ENCODE measurements around the gene FGF10. TPM values are rescaled to one million over a fixed set of nuclear protein-coding genes. Genes with fewer than 3 reads are reported as not detected.

The FGF10 gene
- polyA plus RNA-seq, 2 of the 4 experiments (the other 2 are of a cell fraction) = not detected

- TF ChIP-seq SREBF2 (IDR thresholded peaks at IDR 0.05) (no peak), RAD21 (conservative IDR thresholded peaks at IDR 0.05 in 1 of 2, IDR thresholded peaks at IDR 0.05 in 1 of 2) (no peak)
Observed at GRCh38 chr5:44412286-44412685, 23.1 kb upstream of the FGF10 start (continued).

GRCh38 chr5:44402084-44402483, 12.9 kb upstream of the FGF10 start:
- no peak overlapping the region for H3K27ac ChIP-seq
- no peaks in the 10 kb centered on the region for H3K4me1 ChIP-seq
- TF ChIP-seq POLR2A (IDR thresholded peaks at IDR 0.05; ENCODE audit: low read length) (no peak), ZFP36 (IDR thresholded peaks at IDR 0.05; ENCODE audit: borderline replicate concordance, partially characterized antibody) (no peak), RNF2 (IDR thresholded peaks at IDR 0.05; ENCODE audit: borderline replicate concordance, low read depth) (no peak), EP300 (IDR thresholded peaks at IDR 0.05) (no peak), RARB (CRISPR knock-in tag; IDR thresholded peaks at IDR 0.05) (no peak), CEBPB (IDR thresholded peaks at IDR 0.05) (no peak), ESRRA (IDR thresholded peaks at IDR 0.05; ENCODE audit: borderline replicate concordance, low read length) (no peak)
- WGBS (ENCODE audit: missing lambda C conversion rate) = 0% methylated on average over 2 of the region's 2 CpGs
- ChIA-PET CTCF (no interaction called here), POLR2A (no interaction called here)
- DNase-seq (ENCODE audit: low read depth in 1 of 2, low spot score in 1 of 2) = no peak
- H3K4me3 ChIP-seq = no peak overlapping the region
- FAIRE-seq = no peak
- H3K4me2 ChIP-seq = no peak overlapping the region
- ATAC-seq = no peak
- H3K9me3 ChIP-seq = no peaks in the 10 kb centered on the region

GRCh38 chr5:44401611-44402010, 12.4 kb upstream of the FGF10 start:
- no peak for DNase-seq (ENCODE audit: low read depth in 1 of 2, low spot score in 1 of 2)
- Histone ChIP-seq H3K4me3 (no peak overlapping the region), H3K4me1 (no peaks in the 10 kb centered on the region), H3K4me2 (no peak overlapping the region), H3K27ac (no peak overlapping the region), H3K9me3 (no peaks in the 10 kb centered on the region)
- 4% methylated on average over 4 of the region's 4 CpGs for WGBS (ENCODE audit: missing lambda C conversion rate)
- TF ChIP-seq POLR2AphosphoS2 (conservative IDR thresholded peaks at IDR 0.05; ENCODE audit: low read length) (no peak), CTCF (IDR thresholded peaks at IDR 0.05) (no peak), ATOH8 (CRISPR knock-in tag; IDR thresholded peaks at IDR 0.05; ENCODE audit: low read depth) (no peak), ZSCAN20 (CRISPR knock-in tag; IDR thresholded peaks at IDR 0.05) (no peak), E2F6 (IDR thresholded peaks at IDR 0.05; ENCODE audit: borderline replicate concordance, low read depth) (no peak), CBX2 (IDR thresholded peaks at IDR 0.05; ENCODE audit: borderline replicate concordance, low read depth) (no peak), PHF8 (IDR thresholded peaks at IDR 0.05; ENCODE audit: borderline replicate concordance, low read depth) (no peak), CEBPB (IDR thresholded peaks at IDR 0.05) (no peak), SMC3 (IDR thresholded peaks at IDR 0.05) (no peak), ZFP36 (IDR thresholded peaks at IDR 0.05; ENCODE audit: borderline replicate concordance, partially characterized antibody) (no peak)
- no peak for FAIRE-seq
- ATAC-seq = no peak
- ChIA-PET POLR2A (no interaction called here), CTCF (no interaction called here)

- ChIA-PET POLR2A (no interaction called here), CTCF (no interaction called here)
- H3K4me1 ChIP-seq = no peaks in the 10 kb centered on the region
- H3K27ac ChIP-seq = no peak overlapping the region
- no peak overlapping the region for H3K4me2 ChIP-seq
- FAIRE-seq (no peak), ATAC-seq (no peak), DNase-seq (ENCODE audit: low read depth in 1 of 2, low spot score in 1 of 2) (no peak)
- TF ChIP-seq BHLHE40 (IDR thresholded peaks at IDR 0.05; ENCODE audit: low read depth, low read length) (no peak), POLR2AphosphoS2 (conservative IDR thresholded peaks at IDR 0.05; ENCODE audit: low read length) (no peak), SMC3 (IDR thresholded peaks at IDR 0.05) (no peak)
- no peak overlapping the region for H3K4me3 ChIP-seq
- no peaks in the 10 kb centered on the region for H3K9me3 ChIP-seq
Observed at GRCh38 chr5:44398382-44398781, 9.2 kb upstream of the FGF10 start.
